ENCODE measurements around the gene ADGRV1.

ADGRV1 gene

GRCh38 chr5:90876366-90876765, 317.8 kb downstream of the ADGRV1 start:
- H3K36me3 ChIP-seq (ENCODE audit: control insufficient read depth, insufficient read depth, low read length), result no peaks in the 10 kb centered on the region
- H3K4me3 ChIP-seq (ENCODE audit: low read length), result no peak overlapping the region
- no peaks in the 10 kb centered on the region for H3K9me3 ChIP-seq (ENCODE audit: control insufficient read depth, low read length)
- no peaks in the 10 kb centered on the region for H3K27me3 ChIP-seq (ENCODE audit: control insufficient read depth, insufficient read depth, low read length)
- peaks cover 30% of the 10 kb centered on the region for H3K4me1 ChIP-seq (ENCODE audit: control insufficient read depth, insufficient read depth, low read length)
- no peak overlapping the region for H3K9ac ChIP-seq (ENCODE audit: low read length)

- Histone ChIP-seq H3K9ac (ENCODE audit: low read length) (no peak overlapping the region), H3K27me3 (ENCODE audit: control insufficient read depth, insufficient read depth, low read length) (no peaks in the 10 kb centered on the region), H3K9me3 (ENCODE audit: control insufficient read depth, low read length) (no peaks in the 10 kb centered on the region), H3K36me3 (ENCODE audit: control insufficient read depth, insufficient read depth, low read length) (no peaks in the 10 kb centered on the region), H3K4me3 (ENCODE audit: low read length) (no peak overlapping the region), H3K4me1 (ENCODE audit: control insufficient read depth, insufficient read depth, low read length) (peaks cover 24% of the 10 kb centered on the region)
These were observed 318.5 kb downstream of the ADGRV1 start for GRCh38 chr5:90877049-90877448.

- Histone ChIP-seq H3K9me3 (ENCODE audit: control insufficient read depth, low read length) (no peaks in the 10 kb centered on the region), H3K4me3 (ENCODE audit: low read length) (no peak overlapping the region), H3K36me3 (ENCODE audit: control insufficient read depth, insufficient read depth, low read length) (no peaks in the 10 kb centered on the region), H3K4me1 (ENCODE audit: control insufficient read depth, insufficient read depth, low read length) (peaks cover 15% of the 10 kb centered on the region), H3K27me3 (ENCODE audit: control insufficient read depth, insufficient read depth, low read length) (no peaks in the 10 kb centered on the region), H3K9ac (ENCODE audit: low read length) (no peak overlapping the region)
These were observed 319.5 kb downstream of the ADGRV1 start for GRCh38 chr5:90878081-90878480.

- Histone ChIP-seq H3K9ac (ENCODE audit: low read length) (no peak overlapping the region), H3K9me3 (ENCODE audit: control insufficient read depth, low read length) (no peaks in the 10 kb centered on the region), H3K27me3 (ENCODE audit: control insufficient read depth, insufficient read depth, low read length) (no peaks in the 10 kb centered on the region), H3K4me1 (ENCODE audit: control insufficient read depth, insufficient read depth, low read length) (peaks cover 13% of the 10 kb centered on the region), H3K4me3 (ENCODE audit: low read length) (no peak overlapping the region), H3K36me3 (ENCODE audit: control insufficient read depth, insufficient read depth, low read length) (no peaks in the 10 kb centered on the region)
These were observed 320.1 kb downstream of the ADGRV1 start for GRCh38 chr5:90878549-90879196.

GRCh38 chr5:90881626-90882150, 323.1 kb downstream of the ADGRV1 start:
- no peaks in the 10 kb centered on the region for H3K36me3 ChIP-seq (ENCODE audit: control insufficient read depth, insufficient read depth, low read length)
- H3K27me3 ChIP-seq (ENCODE audit: control insufficient read depth, insufficient read depth, low read length), result no peaks in the 10 kb centered on the region
- peaks cover 13% of the 10 kb centered on the region for H3K4me1 ChIP-seq (ENCODE audit: control insufficient read depth, insufficient read depth, low read length)
- H3K9me3 ChIP-seq (ENCODE audit: control insufficient read depth, low read length), result no peaks in the 10 kb centered on the region
- H3K9ac ChIP-seq (ENCODE audit: low read length), result no peak overlapping the region
- no peak overlapping the region for H3K4me3 ChIP-seq (ENCODE audit: low read length)

GRCh38 chr5:90882448-90882847, 323.9 kb downstream of the ADGRV1 start:
- Histone ChIP-seq H3K27me3 (ENCODE audit: control insufficient read depth, insufficient read depth, low read length) (no peaks in the 10 kb centered on the region), H3K9me3 (ENCODE audit: control insufficient read depth, low read length) (no peaks in the 10 kb centered on the region), H3K36me3 (ENCODE audit: control insufficient read depth, insufficient read depth, low read length) (no peaks in the 10 kb centered on the region), H3K4me3 (ENCODE audit: low read length) (no peak overlapping the region), H3K4me1 (ENCODE audit: control insufficient read depth, insufficient read depth, low read length) (peaks cover 21% of the 10 kb centered on the region), H3K9ac (ENCODE audit: low read length) (no peak overlapping the region)

GRCh38 chr5:90885180-90885868, 326.7 kb downstream of the ADGRV1 start:
- peaks cover 22% of the 10 kb centered on the region for H3K4me1 ChIP-seq (ENCODE audit: control insufficient read depth, insufficient read depth, low read length)
- no peak overlapping the region for H3K9ac ChIP-seq (ENCODE audit: low read length)
- no peak overlapping the region for H3K4me3 ChIP-seq (ENCODE audit: low read length)
- no peaks in the 10 kb centered on the region for H3K9me3 ChIP-seq (ENCODE audit: control insufficient read depth, low read length)
- no peaks in the 10 kb centered on the region for H3K36me3 ChIP-seq (ENCODE audit: control insufficient read depth, insufficient read depth, low read length)
- no peaks in the 10 kb centered on the region for H3K27me3 ChIP-seq (ENCODE audit: control insufficient read depth, insufficient read depth, low read length)

GRCh38 chr5:90886381-90886780, 327.8 kb downstream of the ADGRV1 start:
- no peak overlapping the region for H3K4me3 ChIP-seq (ENCODE audit: low read length)
- no peaks in the 10 kb centered on the region for H3K27me3 ChIP-seq (ENCODE audit: control insufficient read depth, insufficient read depth, low read length)
- peaks cover 26% of the 10 kb centered on the region for H3K4me1 ChIP-seq (ENCODE audit: control insufficient read depth, insufficient read depth, low read length)
- H3K9ac ChIP-seq (ENCODE audit: low read length), result no peak overlapping the region
- no peaks in the 10 kb centered on the region for H3K36me3 ChIP-seq (ENCODE audit: control insufficient read depth, insufficient read depth, low read length)
- H3K9me3 ChIP-seq (ENCODE audit: control insufficient read depth, low read length), result no peaks in the 10 kb centered on the region

- Histone ChIP-seq H3K4me1 (ENCODE audit: control insufficient read depth, insufficient read depth, low read length) (peaks cover 35% of the 10 kb centered on the region), H3K9me3 (ENCODE audit: control insufficient read depth, low read length) (no peaks in the 10 kb centered on the region), H3K36me3 (ENCODE audit: control insufficient read depth, insufficient read depth, low read length) (no peaks in the 10 kb centered on the region), H3K4me3 (ENCODE audit: low read length) (no peak overlapping the region), H3K9ac (ENCODE audit: low read length) (no peak overlapping the region), H3K27me3 (ENCODE audit: control insufficient read depth, insufficient read depth, low read length) (no peaks in the 10 kb centered on the region)
These were observed 330.1 kb downstream of the ADGRV1 start for GRCh38 chr5:90888511-90889324.

GRCh38 chr5:90889325-90889600, 330.7 kb downstream of the ADGRV1 start:
- Histone ChIP-seq H3K9ac (ENCODE audit: low read length) (no peak overlapping the region), H3K36me3 (ENCODE audit: control insufficient read depth, insufficient read depth, low read length) (no peaks in the 10 kb centered on the region)

GRCh38 chr5:90890180-90890579, 331.6 kb downstream of the ADGRV1 start:
- H3K27me3 ChIP-seq (ENCODE audit: control insufficient read depth, insufficient read depth, low read length), result no peaks in the 10 kb centered on the region
- H3K4me3 ChIP-seq (ENCODE audit: low read length), result no peak overlapping the region
- no peaks in the 10 kb centered on the region for H3K36me3 ChIP-seq (ENCODE audit: control insufficient read depth, insufficient read depth, low read length)

More at GRCh38 chr5:90889325-90889600, 330.7 kb downstream of the ADGRV1 start:
- Histone ChIP-seq H3K4me1 (ENCODE audit: control insufficient read depth, insufficient read depth, low read length) (peaks cover 38% of the 10 kb centered on the region), H3K27me3 (ENCODE audit: control insufficient read depth, insufficient read depth, low read length) (no peaks in the 10 kb centered on the region), H3K4me3 (ENCODE audit: low read length) (no peak overlapping the region), H3K9me3 (ENCODE audit: control insufficient read depth, low read length) (no peaks in the 10 kb centered on the region)

GRCh38 chr5:90894866-90895420, 336.3 kb downstream of the ADGRV1 start:
- Histone ChIP-seq H3K27me3 (ENCODE audit: control insufficient read depth, insufficient read depth, low read length) (no peaks in the 10 kb centered on the region), H3K4me3 (ENCODE audit: low read length) (no peak overlapping the region), H3K9ac (ENCODE audit: low read length) (no peak overlapping the region), H3K9me3 (ENCODE audit: control insufficient read depth, low read length) (no peaks in the 10 kb centered on the region), H3K36me3 (ENCODE audit: control insufficient read depth, insufficient read depth, low read length) (no peaks in the 10 kb centered on the region), H3K4me1 (ENCODE audit: control insufficient read depth, insufficient read depth, low read length) (peaks cover 32% of the 10 kb centered on the region)

More at GRCh38 chr5:90890180-90890579, 331.6 kb downstream of the ADGRV1 start:
- Histone ChIP-seq H3K4me1 (ENCODE audit: control insufficient read depth, insufficient read depth, low read length) (peaks cover 38% of the 10 kb centered on the region), H3K9ac (ENCODE audit: low read length) (no peak overlapping the region), H3K9me3 (ENCODE audit: control insufficient read depth, low read length) (no peaks in the 10 kb centered on the region)
